PC-9 (cell line): ENCODE data around the gene CEP131. TPM values are rescaled to one million over a fixed set of nuclear protein-coding genes. Genes with fewer than 3 reads are reported as not detected.

Experiments
- BruUV-seq: library from RNA; stranded (reverse); fragments of 400-500 nt; replicated peaks from 2 replicates; lab custom pipeline; 2021; lab: Mats Ljungman, UMichigan
- CTCF ChIA-PET: fragments of 300-600 bp; sonication (Branson Sonifier 250); formaldehyde crosslinking; loops from one replicate; lab custom pipeline; 2022; ENCODE audit warnings: antibody characterized with exemption; lab: Charles Lee
- POLR2A ChIA-PET: fragments of 300-600 bp; sonication (Branson Sonifier 250); formaldehyde crosslinking; loops from one replicate; lab custom pipeline; 2022; ENCODE audit warnings: antibody characterized with exemption; ENCODE audit not compliant: unreplicated experiment; lab: Charles Lee
- DNase-seq, 2 experiments: peaks; one replicate each; pipeline versions ENCODE4 v3.0.0 to v3.0.0-alpha.2; 2015 to 2022; ENCODE audit warnings: mixed read lengths in 1 of 2
- H2AFZ ChIP-seq: fragments of 200-600 bp; sonication (generic); 2 replicates; pipeline ENCODE4 v1.8.1; 2017; ENCODE audit warnings: antibody characterized with exemption
- H3F3A ChIP-seq: fragments of 200-600 bp; sonication (generic); 2 replicates; pipeline ENCODE4 v1.8.1; 2017; ENCODE audit warnings: antibody characterized with exemption, mild to moderate bottlenecking, low read depth; ENCODE audit not compliant: insufficient read depth
- H3K27ac ChIP-seq: fragments of 200-600 bp; sonication (generic); 2 replicates; pipeline ENCODE4 v1.6.1; 2016; ENCODE audit warnings: mixed run types
- H3K27me3 ChIP-seq: fragments of 200-600 bp; sonication (generic); 2 replicates; pipeline ENCODE4 v1.6.1; 2016; ENCODE audit warnings: low read depth, mixed run types; ENCODE audit not compliant: insufficient read depth
- H3K36me3 ChIP-seq: fragments of 200-600 bp; sonication (generic); 2 replicates; pipeline ENCODE4 v1.6.1; 2016; ENCODE audit warnings: low read depth, mixed run types
- H3K4me1 ChIP-seq: fragments of 200-600 bp; sonication (generic); replicated peaks from 2 replicates; pipeline ENCODE4 v1.6.1; 2016; ENCODE audit warnings: mixed run types; ENCODE audit not compliant: insufficient read depth
- H3K4me2 ChIP-seq: fragments of 200-600 bp; sonication (generic); 2 replicates; pipeline ENCODE4 v1.6.1; 2017; ENCODE audit warnings: mixed run types
- H3K4me3 ChIP-seq: fragments of 200-600 bp; sonication (generic); 2 replicates; pipeline ENCODE4 v1.6.1; 2016; ENCODE audit warnings: mixed run types
- H3K79me2 ChIP-seq: fragments of 200-600 bp; sonication (generic); 2 replicates; pipeline ENCODE4 v1.6.1; 2017; ENCODE audit warnings: low read depth, mixed run types
- H3K9me2 ChIP-seq: fragments of 200-600 bp; sonication (generic); 2 replicates; pipeline ENCODE4 v1.8.1; 2017; ENCODE audit warnings: mild to moderate bottlenecking; ENCODE audit not compliant: insufficient read depth
- H3K9me3 ChIP-seq: fragments of 200-600 bp; sonication (generic); 2 replicates; pipeline ENCODE4 v1.8.1; 2016; ENCODE audit warnings: low read depth; ENCODE audit not compliant: insufficient read depth
- H4K20me1 ChIP-seq: fragments of 200-600 bp; sonication (generic); 2 replicates; pipeline ENCODE4 v1.8.1; 2017; ENCODE audit not compliant: insufficient read depth
- CTCF ChIP-seq: fragments of 200-600 bp; sonication (generic); conservative IDR thresholded peaks from 2 replicates; pipeline ENCODE4 v1.6.1; 2017; ENCODE audit warnings: mixed run types, antibody characterized with exemption, mild to moderate bottlenecking, moderate library complexity
- EZH2 ChIP-seq: fragments of 200-600 bp; sonication (generic); IDR thresholded peaks from 2 replicates; pipeline ENCODE4 v1.8.0; 2017; ENCODE audit warnings: antibody characterized with exemption, low read depth
- intact Hi-C: fragments of 100-400 bp; cut with micrococcal nuclease; formaldehyde crosslinking; loops from one replicate; pipeline ENCODE4 v1.10.0; 2022; ENCODE audit not compliant: unreplicated experiment
- total RNA-seq: library from RNA; stranded (reverse); gene quantifications from 2 replicates; pipeline ENCODE4 v1.2.3, GENCODE V29; 2021

Gene CEP131
- total RNA-seq, 1 experiment from 2014 or later: 24.4 TPM

DNA sequence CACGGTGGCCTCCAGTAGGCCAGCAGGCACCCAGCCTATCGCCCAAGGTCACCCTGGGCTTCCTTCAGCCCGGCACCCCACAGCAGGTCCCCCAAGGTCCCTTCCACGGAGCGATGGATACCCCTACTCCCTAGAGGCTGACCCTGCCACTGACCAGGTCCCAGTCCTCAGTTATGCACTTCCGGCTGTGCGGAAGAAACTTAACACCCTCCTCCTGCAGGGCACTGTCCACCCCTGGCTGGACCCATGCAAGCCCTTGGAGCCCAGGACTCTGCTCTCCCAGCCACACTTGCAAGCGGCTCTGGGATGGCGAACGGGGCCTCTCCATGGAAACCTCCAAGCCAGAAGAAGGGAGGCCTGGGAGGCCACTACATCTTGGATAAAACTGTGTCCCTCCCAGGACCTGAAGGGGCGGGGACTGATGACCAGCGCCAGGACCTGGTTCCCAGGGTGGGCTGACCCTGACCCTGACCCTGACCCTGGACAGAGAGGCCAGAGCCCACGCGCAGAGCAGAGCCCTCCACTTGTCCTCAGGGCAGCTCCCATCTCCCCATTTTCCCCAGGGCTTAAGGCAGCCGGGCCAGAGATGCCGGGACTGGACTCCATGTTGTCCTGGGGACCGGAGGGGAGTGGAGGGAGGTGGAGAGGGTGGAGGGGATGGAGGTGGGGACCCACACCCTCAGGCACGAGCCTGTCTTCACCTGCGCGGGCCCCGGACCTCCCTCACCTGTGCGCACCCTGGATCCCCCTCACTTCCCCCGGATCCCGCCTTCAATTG lies 734 bp downstream of the CEP131 start:
- POLR2A ChIA-PET: interaction anchor here (0.6 to 1.2 kb wide), 4 partner anchors 27 to 767 kb away, joined by 3 to 8 read pairs (median 5); partner anchors contain the start of gene BAHCC1
- H3F3A ChIP-seq: no peaks in the 10 kb centered on the region; the same call in 1 of the 2 replicates
- no peaks in the 10 kb centered on the region for H3K9me3 ChIP-seq
- no peak overlapping the region for H3K27ac ChIP-seq
- TF ChIP-seq CTCF (no peak), EZH2 (no peak)
- intact Hi-C loops: loop anchor here (5.0 kb wide), 2 partner anchors 220 to 235 kb away; no protein-coding TSS in a partner anchor
- no peaks in the 10 kb centered on the region for H3K36me3 ChIP-seq
- BruUV-seq: no TSS peak
- CTCF ChIA-PET: no interaction called here
- H3K27me3 ChIP-seq: no peaks in the 10 kb centered on the region
- no peak for DNase-seq
- peak overlapping the region; percentile 81 for H3K4me3 ChIP-seq
- H3K4me2 ChIP-seq: peak overlapping the region; percentile 87
- H4K20me1 ChIP-seq: no peaks in the 10 kb centered on the region
- H3K79me2 ChIP-seq: no peaks in the 10 kb centered on the region
- 0 out of 2 replicates have a peak, but pooled peaks cover 9% of the 10 kb centered on the region for H3K4me1 ChIP-seq
- H3K9me2 ChIP-seq: no peaks in the 10 kb centered on the region
- peak overlapping the region; percentile 75; the same call in 1 of the 2 replicates for H2AFZ ChIP-seq

DNA sequence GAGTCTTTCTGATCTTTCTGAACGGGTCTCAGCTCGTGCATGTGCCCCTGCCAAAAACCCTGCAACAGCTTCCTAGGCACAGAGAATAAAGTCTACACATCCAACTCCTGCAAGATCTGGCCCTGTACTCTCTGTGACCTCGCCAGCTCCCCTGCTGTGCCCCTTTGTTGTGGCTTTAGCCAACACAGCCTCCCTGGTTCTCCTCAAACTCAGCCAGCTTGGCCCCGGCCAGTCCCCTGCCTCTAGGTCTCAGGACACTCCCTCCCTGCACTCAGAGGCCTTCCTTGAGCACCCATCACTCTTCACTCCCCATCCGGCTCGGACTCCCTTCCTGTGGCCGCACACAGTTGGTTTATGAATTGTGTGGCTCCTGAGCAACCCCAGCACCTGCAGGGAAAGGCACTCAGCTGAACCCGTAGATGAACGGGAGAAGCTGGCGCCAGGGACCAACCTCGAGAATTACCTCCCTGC lies 1.4 kb downstream of the CEP131 start:
- DNase-seq: no peak
- Histone ChIP-seq H2AFZ (no peak overlapping the region), H3F3A (no peaks in the 10 kb centered on the region; the same call in 1 of the 2 replicates), H3K4me2 (peak overlapping the region; percentile 87), H3K79me2 (no peaks in the 10 kb centered on the region), H3K36me3 (no peaks in the 10 kb centered on the region), H3K27me3 (no peaks in the 10 kb centered on the region), H3K9me2 (no peaks in the 10 kb centered on the region), H3K4me3 (peak overlapping the region; percentile 81; the same call in 1 of the 2 replicates), H4K20me1 (no peaks in the 10 kb centered on the region), H3K4me1 (0 out of 2 replicates have a peak, but pooled peaks cover 9% of the 10 kb centered on the region), H3K9me3 (no peaks in the 10 kb centered on the region), H3K27ac (no peak overlapping the region)
- no TSS peak for BruUV-seq
- CTCF ChIA-PET: no interaction called here
- TF ChIP-seq EZH2 (no peak), CTCF (no peak)
- intact Hi-C loops: loop anchor here (5.0 kb wide), 2 partner anchors 219 to 234 kb away; no protein-coding TSS in a partner anchor
- POLR2A ChIA-PET: no interaction called here

GRCh38 chr17:81219476-81220180 lies 3.1 kb downstream of the CEP131 start:
- Histone ChIP-seq H3K9me2 (no peaks in the 10 kb centered on the region), H3K4me2 (no peak overlapping the region), H3K9me3 (no peaks in the 10 kb centered on the region), H3K36me3 (no peaks in the 10 kb centered on the region), H3F3A (no peaks in the 10 kb centered on the region), H3K4me1 (0 out of 2 replicates have a peak, but pooled peaks cover 9% of the 10 kb centered on the region), H3K27me3 (no peaks in the 10 kb centered on the region), H4K20me1 (no peaks in the 10 kb centered on the region), H3K4me3 (no peak overlapping the region), H2AFZ (no peak overlapping the region), H3K27ac (no peak overlapping the region), H3K79me2 (no peaks in the 10 kb centered on the region)
- intact Hi-C loops: loop anchor here (5.0 kb wide), 2 partner anchors 217 to 232 kb away; no protein-coding TSS in a partner anchor
- ChIA-PET POLR2A (no interaction called here), CTCF (no interaction called here)
- no TSS peak for BruUV-seq
- DNase-seq: no peak
- TF ChIP-seq CTCF (no peak), EZH2 (no peak)
